GM21619 (cell line): ENCODE measurements around the gene PNLIPRP1.

Experiments used
- ATAC-seq: cut with Tn5 transposase; IDR thresholded peaks from one replicate; pipeline ENCODE4 v1.9.1; 2021; ENCODE audit not compliant: unreplicated experiment

PNLIPRP1 gene

GRCh38 chr10:116590590-116591444 is at the start of gene PNLIPRP1:
Gene PNLIPRP1, plus strand, starts transcription at chr10:116590959. Its CDS starts 171 bp downstream, at chr10:116591130.
- ATAC-seq: no peak

- ATAC-seq: no peak
These were observed 48.6 kb upstream of the PNLIPRP1 start for GRCh38 chr10:116542007-116542677.

GRCh38 chr10:116545122-116545521 is 45.6 kb upstream of the PNLIPRP1 start:
- ATAC-seq: no peak

- no peak for ATAC-seq
These were observed 45.0 kb upstream of the PNLIPRP1 start, which contains the start of gene PNLIP for GRCh38 chr10:116545756-116546155. Gene PNLIP, plus strand, starts transcription at chr10:116545931. Its CDS starts 162 bp downstream, at chr10:116546093.

- no peak for ATAC-seq
These were observed 42.5 kb upstream of the PNLIPRP1 start for GRCh38 chr10:116548301-116548700.

GRCh38 chr10:116553378-116553980 is 37.3 kb upstream of the PNLIPRP1 start:
- ATAC-seq: no peak

- no peak for ATAC-seq
These were observed 36.1 kb upstream of the PNLIPRP1 start for GRCh38 chr10:116554628-116555027.

GRCh38 chr10:116555880-116556279 is 34.9 kb upstream of the PNLIPRP1 start:
- no peak for ATAC-seq

GRCh38 chr10:116557305-116557880 is 33.4 kb upstream of the PNLIPRP1 start:
- ATAC-seq: no peak

- no peak for ATAC-seq
These were observed 25.2 kb upstream of the PNLIPRP1 start for GRCh38 chr10:116565534-116565933.

GRCh38 chr10:116566932-116567331 is 23.8 kb upstream of the PNLIPRP1 start:
- ATAC-seq: no peak

GRCh38 chr10:116567335-116567734 is 23.4 kb upstream of the PNLIPRP1 start:
- no peak for ATAC-seq

GRCh38 chr10:116574797-116575196 is 16.0 kb upstream of the PNLIPRP1 start:
- no peak for ATAC-seq

- no peak for ATAC-seq
These were observed 2.7 kb upstream of the PNLIPRP1 start for GRCh38 chr10:116587878-116588591.

GRCh38 chr10:116588995-116589394 is 1.8 kb upstream of the PNLIPRP1 start:
- ATAC-seq: no peak

GRCh38 chr10:116589926-116590325 is 833 bp upstream of the PNLIPRP1 start:
- no peak for ATAC-seq

- ATAC-seq: no peak
These were observed 2.5 kb downstream of the PNLIPRP1 start for GRCh38 chr10:116593139-116593740.

GRCh38 chr10:116594525-116595035 is 3.8 kb downstream of the PNLIPRP1 start:
- ATAC-seq: no peak

- no peak for ATAC-seq
These were observed 5.3 kb downstream of the PNLIPRP1 start for GRCh38 chr10:116596062-116596461.

GRCh38 chr10:116597543-116597942 is 6.8 kb downstream of the PNLIPRP1 start:
- no peak for ATAC-seq
